OCI-LY3 (cell line): ENCODE results near the gene KLHL41.

Experiments
- EZH2phosphoT487 ChIP-seq: fragments of 200-600 bp; shearing (Covaris generic); IDR thresholded peaks from 2 replicates; pipeline ENCODE4 v1.6.1; 2018; ENCODE audit warnings: antibody characterized with exemption, mixed run types, low read depth
- TF ChIP-seq, protein P1 (sequence below): fragments of 200-600, 300-600 bp; sonication (generic); IDR thresholded peaks from 2 replicates; pipeline ENCODE4 v1.5.1; 2014; ENCODE audit warnings: antibody characterized with exemption, low read length, low read depth

DNA sequence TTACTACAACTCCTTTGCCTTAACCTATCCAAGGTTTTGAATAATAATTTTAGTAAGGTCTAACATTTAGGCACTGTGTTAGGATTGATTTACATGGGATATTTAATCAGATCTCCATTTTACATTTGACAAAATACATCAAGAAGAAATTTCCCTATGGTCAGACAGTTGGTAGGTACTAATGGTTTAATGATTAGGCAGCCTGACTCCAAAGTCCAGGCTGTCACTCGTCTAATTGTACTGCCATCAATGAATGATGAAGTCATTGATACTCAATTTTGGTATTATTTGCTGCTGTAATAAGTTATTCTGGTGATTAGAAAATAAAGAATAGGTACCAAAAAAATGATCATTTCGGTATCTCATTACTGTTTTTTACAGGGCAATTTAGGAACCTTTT lies 16.1 kb upstream of the KLHL41 start:
- TF ChIP-seq, protein P1, sequence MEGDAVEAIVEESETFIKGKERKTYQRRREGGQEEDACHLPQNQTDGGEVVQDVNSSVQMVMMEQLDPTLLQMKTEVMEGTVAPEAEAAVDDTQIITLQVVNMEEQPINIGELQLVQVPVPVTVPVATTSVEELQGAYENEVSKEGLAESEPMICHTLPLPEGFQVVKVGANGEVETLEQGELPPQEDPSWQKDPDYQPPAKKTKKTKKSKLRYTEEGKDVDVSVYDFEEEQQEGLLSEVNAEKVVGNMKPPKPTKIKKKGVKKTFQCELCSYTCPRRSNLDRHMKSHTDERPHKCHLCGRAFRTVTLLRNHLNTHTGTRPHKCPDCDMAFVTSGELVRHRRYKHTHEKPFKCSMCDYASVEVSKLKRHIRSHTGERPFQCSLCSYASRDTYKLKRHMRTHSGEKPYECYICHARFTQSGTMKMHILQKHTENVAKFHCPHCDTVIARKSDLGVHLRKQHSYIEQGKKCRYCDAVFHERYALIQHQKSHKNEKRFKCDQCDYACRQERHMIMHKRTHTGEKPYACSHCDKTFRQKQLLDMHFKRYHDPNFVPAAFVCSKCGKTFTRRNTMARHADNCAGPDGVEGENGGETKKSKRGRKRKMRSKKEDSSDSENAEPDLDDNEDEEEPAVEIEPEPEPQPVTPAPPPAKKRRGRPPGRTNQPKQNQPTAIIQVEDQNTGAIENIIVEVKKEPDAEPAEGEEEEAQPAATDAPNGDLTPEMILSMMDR, result no peak
- no peak for TF ChIP-seq EZH2phosphoT487
